GM21367 (cell line): ENCODE data around the gene F8.
"Not testable (repeated sequence)": the region's sequence is repeated elsewhere in the genome, so short reads cannot be mapped to it uniquely, and the experiment has no call there.

Experiments
- ATAC-seq: cut with Tn5 transposase; IDR thresholded peaks from one replicate; pipeline ENCODE4 v1.9.1; 2021; ENCODE audit not compliant: unreplicated experiment

Gene F8

GRCh38 chrX:154987940-154988339 lies 34.6 kb downstream of the F8 start:
- ATAC-seq = no peak

GRCh38 chrX:154986826-154987575 lies 35.5 kb downstream of the F8 start:
- ATAC-seq = no peak

- ATAC-seq = peak; percentile 8
Observed at GRCh38 chrX:154981116-154981411, 41.5 kb downstream of the F8 start.

GRCh38 chrX:154980330-154981115 lies 42.0 kb downstream of the F8 start:
- ATAC-seq = peak; percentile 82

GRCh38 chrX:154979629-154980028 lies 42.9 kb downstream of the F8 start:
- ATAC-seq = no peak

GRCh38 chrX:154968353-154968752 lies 54.2 kb downstream of the F8 start:
- ATAC-seq = no peak

- ATAC-seq = no peak
Observed at GRCh38 chrX:154967603-154968002, 54.9 kb downstream of the F8 start.

GRCh38 chrX:154961947-154962346 lies 60.6 kb downstream of the F8 start:
- ATAC-seq = no peak

GRCh38 chrX:154955799-154956198 lies 66.7 kb downstream of the F8 start:
- not testable (repeated sequence) for ATAC-seq

GRCh38 chrX:154939265-154939664 lies 83.3 kb downstream of the F8 start:
- ATAC-seq = not testable (repeated sequence)

GRCh38 chrX:154924771-154925170 lies 97.8 kb downstream of the F8 start:
- not testable (repeated sequence) for ATAC-seq

GRCh38 chrX:154918060-154918483 lies 104.5 kb downstream of the F8 start:
- ATAC-seq = no peak

GRCh38 chrX:154914052-154914451 lies 108.5 kb downstream of the F8 start:
- ATAC-seq = no peak

- ATAC-seq = not testable (repeated sequence)
Observed at GRCh38 chrX:154910528-154910927, 112.0 kb downstream of the F8 start.

GRCh38 chrX:154910048-154910447 lies 112.5 kb downstream of the F8 start:
- not testable (repeated sequence) for ATAC-seq

- ATAC-seq = no peak
Observed at GRCh38 chrX:154908821-154909220, 113.7 kb downstream of the F8 start.

GRCh38 chrX:154902408-154902807 lies 120.1 kb downstream of the F8 start:
- ATAC-seq = no peak

- no peak for ATAC-seq
Observed at GRCh38 chrX:154900323-154900722, 122.2 kb downstream of the F8 start.

GRCh38 chrX:154892296-154892695 lies 130.2 kb downstream of the F8 start:
- no peak for ATAC-seq

- ATAC-seq = no peak
Observed at GRCh38 chrX:154890990-154891639, 131.4 kb downstream of the F8 start.

GRCh38 chrX:154886789-154887221 lies 135.7 kb downstream of the F8 start:
- peak; percentile 38 for ATAC-seq
